DOHH2 (cell line): ENCODE results near the gene ARL5A.

Experiments used
- H3F3A ChIP-seq: fragments of 200-600 bp; sonication (generic), shearing (Covaris generic); 2 replicates; pipeline ENCODE4 v1.6.0; 2016; ENCODE audit warnings: antibody characterized with exemption, mild to moderate bottlenecking; ENCODE audit not compliant: control insufficient read depth, insufficient read depth
- H3K27ac ChIP-seq: fragments of 200-600 bp; sonication (generic); 2 replicates; pipeline ENCODE4 v1.5.1; 2014; ENCODE audit warnings: low read depth, mild to moderate bottlenecking, low read length, moderate library complexity
- H3K27me3 ChIP-seq: fragments of 200-600 bp; sonication (generic); 2 replicates; pipeline ENCODE4 v1.6.1; 2014; ENCODE audit warnings: mild to moderate bottlenecking, low read length, mixed read lengths; ENCODE audit not compliant: control insufficient read depth
- H3K36me3 ChIP-seq: fragments of 200-600 bp; sonication (generic); 2 replicates; pipeline ENCODE4 v1.6.1; 2014; ENCODE audit warnings: mild to moderate bottlenecking, low read length, moderate library complexity, mixed read lengths; ENCODE audit not compliant: control insufficient read depth
- H3K4me1 ChIP-seq: fragments of 200-600 bp; sonication (generic); 2 replicates; pipeline ENCODE4 v1.6.1; 2014; ENCODE audit warnings: mild to moderate bottlenecking, low read length, mixed read lengths; ENCODE audit not compliant: control insufficient read depth
- H3K4me2 ChIP-seq: fragments of 200-600 bp; sonication (generic); 2 replicates; pipeline ENCODE4 v1.6.0; 2014; ENCODE audit warnings: mild to moderate bottlenecking, low read length, moderate library complexity
- H3K4me3 ChIP-seq: fragments of 200-600 bp; sonication (generic); 2 replicates; pipeline ENCODE4 v1.5.1; 2014; ENCODE audit warnings: mild to moderate bottlenecking, low read length, mixed read lengths
- H3K79me2 ChIP-seq: fragments of 200-600 bp; sonication (generic); 2 replicates; pipeline ENCODE4 v1.6.1; 2014; ENCODE audit warnings: mild to moderate bottlenecking, low read length, mixed read lengths; ENCODE audit not compliant: control insufficient read depth
- H3K9me2 ChIP-seq: fragments of 200-600 bp; sonication (generic); replicated peaks from 2 replicates; pipeline ENCODE4 v1.6.1; 2014; ENCODE audit warnings: mild to moderate bottlenecking, low read length, mixed read lengths; ENCODE audit not compliant: control insufficient read depth
- H3K9me3 ChIP-seq: fragments of 200-600 bp; sonication (generic); 2 replicates; pipeline ENCODE4 v1.6.1; 2014; ENCODE audit warnings: antibody characterized with exemption, low read length, mixed read lengths; ENCODE audit not compliant: control insufficient read depth, insufficient read depth
- H4K20me1 ChIP-seq: fragments of 200-600 bp; sonication (generic); 2 replicates; pipeline ENCODE4 v1.6.0; 2014; ENCODE audit warnings: low read depth, mild to moderate bottlenecking, antibody characterized with exemption, low read length, moderate library complexity; ENCODE audit not compliant: control insufficient read depth, insufficient read depth
- CTCF ChIP-seq: fragments of 200-600 bp; sonication (generic); IDR thresholded peaks from one replicate; pipeline ENCODE4 v1.5.1; 2014; ENCODE audit warnings: antibody characterized with exemption, mild to moderate bottlenecking, low read depth, low read length; ENCODE audit not compliant: poor library complexity, severe bottlenecking
- EZH2phosphoT487 ChIP-seq: fragments of 200-600 bp; sonication (generic); IDR thresholded peaks from 2 replicates; pipeline ENCODE4 v1.6.1; 2017; ENCODE audit warnings: borderline replicate concordance, mild to moderate bottlenecking, antibody characterized with exemption, low read length, moderate library complexity, mixed read lengths

Gene ARL5A

GRCh38 chr2:151844211-151844896 lies 16.1 kb upstream of the ARL5A start:
- H3K4me1 ChIP-seq = peaks cover 7% of the 10 kb centered on the region; the same call in 1 of the 2 replicates
- H3K4me3 ChIP-seq = no peak overlapping the region
- no peak for TF ChIP-seq EZH2phosphoT487
- TF ChIP-seq CTCF = no peak
- no peaks in the 10 kb centered on the region for H4K20me1 ChIP-seq
- no peaks in the 10 kb centered on the region; the same call in 1 of the 2 replicates for H3K27me3 ChIP-seq
- H3K27ac ChIP-seq = no peak overlapping the region
- H3K36me3 ChIP-seq = no peaks in the 10 kb centered on the region
- no peaks in the 10 kb centered on the region for H3K79me2 ChIP-seq
- H3K9me2 ChIP-seq = no peaks in the 10 kb centered on the region
- H3K9me3 ChIP-seq = no peaks in the 10 kb centered on the region
- H3F3A ChIP-seq = no peaks in the 10 kb centered on the region
- no peak overlapping the region for H3K4me2 ChIP-seq

- TF ChIP-seq EZH2phosphoT487 (no peak), CTCF (no peak)
These were observed 15.5 kb upstream of the ARL5A start for GRCh38 chr2:151843691-151844061.

GRCh38 chr2:151842830-151843690 lies 14.8 kb upstream of the ARL5A start:
- Histone ChIP-seq H3K79me2 (no peaks in the 10 kb centered on the region), H3K9me2 (no peaks in the 10 kb centered on the region), H3F3A (no peaks in the 10 kb centered on the region), H3K36me3 (no peaks in the 10 kb centered on the region), H4K20me1 (no peaks in the 10 kb centered on the region), H3K4me2 (no peak overlapping the region), H3K27ac (no peak overlapping the region), H3K4me1 (peaks cover 7% of the 10 kb centered on the region; the same call in 1 of the 2 replicates), H3K4me3 (no peak overlapping the region), H3K27me3 (no peaks in the 10 kb centered on the region; the same call in 1 of the 2 replicates), H3K9me3 (no peaks in the 10 kb centered on the region)
- no peak for TF ChIP-seq CTCF
- TF ChIP-seq EZH2phosphoT487 = no peak

More at GRCh38 chr2:151843691-151844061, 15.5 kb upstream of the ARL5A start:
- H4K20me1 ChIP-seq = no peaks in the 10 kb centered on the region
- no peaks in the 10 kb centered on the region for H3K9me3 ChIP-seq
- H3K9me2 ChIP-seq = no peaks in the 10 kb centered on the region
- H3K27ac ChIP-seq = no peak overlapping the region
- no peaks in the 10 kb centered on the region for H3K79me2 ChIP-seq
- H3K36me3 ChIP-seq = no peaks in the 10 kb centered on the region
- H3K27me3 ChIP-seq = no peaks in the 10 kb centered on the region; the same call in 1 of the 2 replicates
- no peaks in the 10 kb centered on the region for H3F3A ChIP-seq
- no peak overlapping the region for H3K4me2 ChIP-seq
- peaks cover 7% of the 10 kb centered on the region; the same call in 1 of the 2 replicates for H3K4me1 ChIP-seq
- H3K4me3 ChIP-seq = no peak overlapping the region
